Measurements from ENCODE around the gene FN3KRP. TPM values are rescaled to one million over a fixed set of nuclear protein-coding genes. Genes with fewer than 3 reads are reported as not detected.

Gene FN3KRP
- total and polyA plus RNA-seq, 2 of the 13 experiments (the other 11 are each of a cell fraction or from before 2014, with no cell fraction given) = 22.4 to 28.2 TPM

- peak; percentile 94 for TF ChIP-seq PBX2 (CRISPR knock-in tag; IDR thresholded peaks at IDR 0.05)
- no peak for TF ChIP-seq RAD21 (CRISPR knock-in tag; IDR thresholded peaks at IDR 0.05)
- no peak for TF ChIP-seq ZNF496 (CRISPR knock-in tag; IDR thresholded peaks at IDR 0.05; ENCODE audit: insufficient replicate concordance)
- TF ChIP-seq NFE2L2 (IDR thresholded peaks at IDR 0.05; ENCODE audit: low read length) = no peak
- no peak for TF ChIP-seq KLF6 (CRISPR knock-in tag; IDR thresholded peaks at IDR 0.05)
- TF ChIP-seq ZNF296 (CRISPR knock-in tag; conservative IDR thresholded peaks at IDR 0.05) = no peak
- no peak for TF ChIP-seq ZKSCAN5 (CRISPR knock-in tag; IDR thresholded peaks at IDR 0.05)
- TF ChIP-seq ZNF326 (CRISPR knock-in tag; IDR thresholded peaks at IDR 0.05; ENCODE audit: borderline replicate concordance) = no peak
- no peak; the same call in 1 of the 2 replicates for TF ChIP-seq MYPOP (CRISPR knock-in tag; IDR thresholded peaks at IDR 0.05)
- TF ChIP-seq ZNF280D (CRISPR knock-in tag; IDR thresholded peaks at IDR 0.05) = no peak
- no peak for TF ChIP-seq ZNF335 (CRISPR knock-in tag; IDR thresholded peaks at IDR 0.05)
- TF ChIP-seq ATF6 (CRISPR knock-in tag; conservative IDR thresholded peaks at IDR 0.05) = no peak
- TF ChIP-seq ZNF317 (CRISPR knock-in tag; IDR thresholded peaks at IDR 0.05) = no peak
- TF ChIP-seq ZNF503 (CRISPR knock-in tag; IDR thresholded peaks at IDR 0.05) = 0 out of 2 replicates have a peak, but pooled peaks have one; percentile 31
- no peak for TF ChIP-seq MEF2D (CRISPR knock-in tag; IDR thresholded peaks at IDR 0.05)
- TF ChIP-seq ZNF260 (CRISPR knock-in tag; IDR thresholded peaks at IDR 0.05; ENCODE audit: borderline replicate concordance, low read depth) = no peak
- no peak for TF ChIP-seq ARID2 (CRISPR knock-in tag; IDR thresholded peaks at IDR 0.05; ENCODE audit: borderline replicate concordance)
Observed at GRCh38 chr17:82698065-82698973, 18.2 kb upstream of the FN3KRP start, which contains the start of gene RAB40B (continued).
